GM18909 (cell line): ENCODE data around the gene MAD1L1.
"Not testable (repeated sequence)": the region's sequence is repeated elsewhere in the genome, so short reads cannot be mapped to it uniquely, and the experiment has no call there.

ENCODE experiments used
- ATAC-seq: cut with Tn5 transposase; IDR thresholded peaks from one replicate; pipeline ENCODE4 v1.9.1; 2021; ENCODE audit warnings: mild to moderate bottlenecking; ENCODE audit not compliant: unreplicated experiment, poor library complexity

MAD1L1 gene

GRCh38 chr7:2040893-2041270 is 191.9 kb downstream of the MAD1L1 start:
- no peak for ATAC-seq

- no peak for ATAC-seq
These were observed 192.4 kb downstream of the MAD1L1 start for GRCh38 chr7:2040201-2040892.

- no peak for ATAC-seq
These were observed 193.6 kb downstream of the MAD1L1 start for GRCh38 chr7:2038931-2039728.

- no peak for ATAC-seq
These were observed 194.8 kb downstream of the MAD1L1 start for GRCh38 chr7:2037808-2038522.

- no peak for ATAC-seq
These were observed 195.4 kb downstream of the MAD1L1 start for GRCh38 chr7:2037301-2037807.

GRCh38 chr7:2036786-2037185 is 196.0 kb downstream of the MAD1L1 start:
- no peak for ATAC-seq

- not testable (repeated sequence) for ATAC-seq
These were observed 196.5 kb downstream of the MAD1L1 start for GRCh38 chr7:2036201-2036600.

- ATAC-seq, result no peak
These were observed 198.2 kb downstream of the MAD1L1 start for GRCh38 chr7:2034291-2035201.

GRCh38 chr7:2033586-2034135 is 199.1 kb downstream of the MAD1L1 start:
- no peak for ATAC-seq

GRCh38 chr7:2032876-2033407 is 199.8 kb downstream of the MAD1L1 start:
- ATAC-seq, result no peak

- ATAC-seq, result no peak
These were observed 200.5 kb downstream of the MAD1L1 start for GRCh38 chr7:2032030-2032875.

- ATAC-seq, result no peak
These were observed 201.3 kb downstream of the MAD1L1 start for GRCh38 chr7:2031451-2031845.

GRCh38 chr7:2030475-2031450 is 202.0 kb downstream of the MAD1L1 start:
- no peak for ATAC-seq

GRCh38 chr7:2029936-2030335 is 202.8 kb downstream of the MAD1L1 start:
- no peak for ATAC-seq

GRCh38 chr7:2029211-2029905 is 203.4 kb downstream of the MAD1L1 start:
- ATAC-seq, result no peak

GRCh38 chr7:2028733-2029132 is 204.0 kb downstream of the MAD1L1 start:
- no peak for ATAC-seq

GRCh38 chr7:2025188-2025587 is 207.6 kb downstream of the MAD1L1 start:
- no peak for ATAC-seq
